Measurements from ENCODE around the gene OSBPL5.

GRCh38 chr11:3170756-3171650 lies 5.9 kb upstream of the OSBPL5 start:
- TF ChIP-seq POLR2A (IDR thresholded peaks at IDR 0.05), result no peak
- no peak for TF ChIP-seq CTCF (IDR thresholded peaks at IDR 0.05)

Measured in heart left ventricle (tissue), 13 donors.